Panc1 (cell line): Measurements from ENCODE around the gene FBXW7.

ENCODE experiments used
- CTCF ChIP-seq: fragments of 450-650 bp; IDR thresholded peaks from 2 replicates; pipeline ENCODE4 v1.5.1; 2017; ENCODE audit warnings: mild to moderate bottlenecking
- POLR2AphosphoS5 ChIP-seq: IDR thresholded peaks from 2 replicates; pipeline ENCODE4 v1.6.1; 2012; ENCODE audit warnings: mild to moderate bottlenecking, low read depth, low read length, moderate library complexity
- REST ChIP-seq, 2 experiments: IDR thresholded peaks; 2 replicates each; pipeline ENCODE4 v1.6.1; 2011 to 2012; ENCODE audit warnings: low read depth in 2 of 2, control low read depth in 1 of 2, low read length in 1 of 2, mild to moderate bottlenecking in 1 of 2, moderate library complexity in 1 of 2; ENCODE audit not compliant: insufficient read depth in 1 of 2
- SIN3A ChIP-seq: IDR thresholded peaks from 2 replicates; pipeline ENCODE4 v1.6.1; 2012; ENCODE audit warnings: low read depth, mild to moderate bottlenecking, low read length, moderate library complexity, borderline replicate concordance; ENCODE audit not compliant: insufficient read depth
- TCF7L2 ChIP-seq: IDR thresholded peaks from 2 replicates; pipeline ENCODE4 v1.6.1; 2011; ENCODE audit warnings: mild to moderate bottlenecking, low read depth, low read length, inconsistent platforms

GRCh38 chr4:152578670-152579069 lies 42.8 kb upstream of the FBXW7 start:
- TF ChIP-seq CTCF (no peak), REST (IDR thresholded peaks at IDR 0.05; ENCODE audit: insufficient read depth in 1 of 2, low read depth in 2 of 2, low read length in 1 of 2) (no peak), SIN3A (no peak), POLR2AphosphoS5 (no peak), TCF7L2 (no peak)
